Body of pancreas (tissue), 4 donors: ENCODE results near the gene SUGCT. TPM values are rescaled to one million over a fixed set of nuclear protein-coding genes. Genes with fewer than 3 reads are reported as not detected.
A peak's percentile ranks its signal among the peaks of the same experiment; 100 is the strongest.

Experiments used
- ATAC-seq: fragments of 150-250 bp; one replicate; pipeline ENCODE4 v1.9.1; 2016
- DNase-seq, 4 donors: peaks; one replicate each; pipeline ENCODE4 v3.0.0-alpha.2; 2019
- H3K27ac ChIP-seq, 4 donors: fragments of 200-600 bp; sonication (generic); 1 replicate in 3 of 4; 2 replicates in 1 of 4; pipeline versions ENCODE4 v1.5.1 to v1.6.1; 2016 to 2019; ENCODE audit warnings: mild to moderate bottlenecking in 1 of 4, mixed read lengths in 1 of 4, moderate library complexity in 1 of 4
- H3K27me3 ChIP-seq, 2 donors: fragments of 200-600 bp; sonication (generic); one replicate each; pipeline ENCODE4 v1.6.0; 2016; ENCODE audit warnings: mild to moderate bottlenecking in 1 of 2
- H3K36me3 ChIP-seq, 2 donors: fragments of 200-600 bp; sonication (generic); replicated peaks in 1 of 2; 2 replicates each; pipeline ENCODE4 v1.5.1; 2016; ENCODE audit warnings: low read depth in 2 of 2; ENCODE audit not compliant: insufficient read depth in 1 of 2
- H3K4me1 ChIP-seq: fragments of 200-600 bp; sonication (generic); one replicate; pipeline ENCODE4 v1.6.0; 2016
- H3K4me3 ChIP-seq, 2 donors: fragments of 200-600 bp; sonication (generic); 1 replicate in 1 of 2; 2 replicates in 1 of 2; pipeline ENCODE4 v1.5.1; 2016 to 2019
- H3K9me3 ChIP-seq, 3 donors: fragments of 200-600 bp; sonication (generic); 1 replicate in 2 of 3; 2 replicates in 1 of 3; pipeline ENCODE4 v1.5.1; 2016
- POLR2A ChIP-seq, 3 donors: fragments of 450-650 bp; IDR thresholded peaks; one replicate each; pipeline ENCODE4 v1.6.1; 2016; ENCODE audit warnings: antibody characterized with exemption in 3 of 3, mild to moderate bottlenecking in 2 of 3
- WGBS, 2 donors: methylation state at CpG; one replicate each; pipeline ENCODE4 v1.1.5; 2017; 5-methylcytosine and 5-hydroxymethylcytosine counted together
- intact Hi-C: fragments of 100-400 bp; cut with DNase I; formaldehyde crosslinking; loops from one replicate; pipeline ENCODE4 v1.15.1; 2023
- total RNA-seq, 2 donors: library from RNA; depleted of rRNA; stranded (reverse); fragments of >200 nt; gene quantifications; one replicate each; pipeline ENCODE4 v1.1.0, GENCODE V29; 2016
- TF ChIP-seq, protein P1 (sequence below), 7 experiments: fragments of 450-650 bp in 4 of 7; fragments of 200-600 bp in 3 of 7; sonication (generic) in 3 of 7; IDR thresholded peaks; one replicate each; pipeline ENCODE4 v1.5.1; 2016 to 2019; ENCODE audit warnings: antibody characterized with exemption in 7 of 7

The SUGCT gene
- total RNA-seq, 2 donors from 2014 or later, result 0.78 to 1.3 TPM

DNA sequence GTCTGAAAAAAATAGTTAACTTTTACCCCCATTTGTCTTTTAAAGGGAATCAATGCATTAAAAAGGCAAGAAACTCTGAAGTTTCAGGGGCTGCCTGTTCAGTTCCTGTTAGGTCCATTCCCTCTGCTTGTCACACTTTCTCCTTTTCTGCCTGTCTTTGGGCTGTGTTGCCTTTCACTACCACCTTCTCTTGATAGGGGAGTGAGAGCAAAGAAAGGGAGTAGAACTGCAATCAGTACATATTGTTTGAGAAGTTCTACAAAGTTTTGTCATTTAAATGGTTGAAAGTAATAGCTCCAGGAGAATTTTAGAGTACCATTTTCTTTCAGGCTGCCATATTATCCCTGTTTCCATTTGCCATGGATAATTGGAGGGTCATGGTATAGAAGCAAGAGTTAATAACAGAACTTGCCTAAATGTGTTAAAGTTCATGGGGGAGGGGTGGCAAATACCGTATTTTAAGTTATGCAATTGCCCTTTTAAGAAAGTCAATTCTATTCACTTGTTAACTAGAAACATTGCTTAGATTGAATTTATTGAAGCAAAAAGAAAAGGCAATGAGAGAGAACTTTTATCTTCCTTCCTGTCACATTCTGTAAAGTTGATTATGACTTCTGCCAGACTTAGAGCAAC, 39.0 kb upstream of the SUGCT start:
- 0 to 9% methylated on average over 1 of the region's 1 CpG for WGBS, 2 donors
- peaks cover 45% of the 10 kb centered on the region for H3K4me1 ChIP-seq
- H3K36me3 ChIP-seq, result peaks cover 0 to 15% of the 10 kb centered on the region in 2 donors
- TF ChIP-seq POLR2A (IDR thresholded peaks at IDR 0.05), result no peak
- TF ChIP-seq, protein P1, sequence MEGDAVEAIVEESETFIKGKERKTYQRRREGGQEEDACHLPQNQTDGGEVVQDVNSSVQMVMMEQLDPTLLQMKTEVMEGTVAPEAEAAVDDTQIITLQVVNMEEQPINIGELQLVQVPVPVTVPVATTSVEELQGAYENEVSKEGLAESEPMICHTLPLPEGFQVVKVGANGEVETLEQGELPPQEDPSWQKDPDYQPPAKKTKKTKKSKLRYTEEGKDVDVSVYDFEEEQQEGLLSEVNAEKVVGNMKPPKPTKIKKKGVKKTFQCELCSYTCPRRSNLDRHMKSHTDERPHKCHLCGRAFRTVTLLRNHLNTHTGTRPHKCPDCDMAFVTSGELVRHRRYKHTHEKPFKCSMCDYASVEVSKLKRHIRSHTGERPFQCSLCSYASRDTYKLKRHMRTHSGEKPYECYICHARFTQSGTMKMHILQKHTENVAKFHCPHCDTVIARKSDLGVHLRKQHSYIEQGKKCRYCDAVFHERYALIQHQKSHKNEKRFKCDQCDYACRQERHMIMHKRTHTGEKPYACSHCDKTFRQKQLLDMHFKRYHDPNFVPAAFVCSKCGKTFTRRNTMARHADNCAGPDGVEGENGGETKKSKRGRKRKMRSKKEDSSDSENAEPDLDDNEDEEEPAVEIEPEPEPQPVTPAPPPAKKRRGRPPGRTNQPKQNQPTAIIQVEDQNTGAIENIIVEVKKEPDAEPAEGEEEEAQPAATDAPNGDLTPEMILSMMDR (IDR thresholded peaks at IDR 0.05), result no peak
- ATAC-seq (no peak), DNase-seq (no peak)
- no peaks in the 10 kb centered on the region for H3K9me3 ChIP-seq
- H3K27me3 ChIP-seq, result no peaks in the 10 kb centered on the region
- peak overlapping the region in 3 of 4 donors; percentile 5 to 17 (median 10) for H3K27ac ChIP-seq
- intact Hi-C loops, result no loop called here
- no peak overlapping the region for H3K4me3 ChIP-seq

- H3K4me3 ChIP-seq, result no peak overlapping the region
- no peaks in the 10 kb centered on the region for H3K27me3 ChIP-seq
- intact Hi-C loops, result no loop called here
- no peak for DNase-seq
- peaks cover 0 to 13% of the 10 kb centered on the region in 2 donors for H3K36me3 ChIP-seq
- no peaks in the 10 kb centered on the region for H3K9me3 ChIP-seq
- TF ChIP-seq, protein P1 (IDR thresholded peaks at IDR 0.05), result no peak
- TF ChIP-seq POLR2A (IDR thresholded peaks at IDR 0.05), result no peak
- H3K4me1 ChIP-seq, result peaks cover 52% of the 10 kb centered on the region
- peak overlapping the region in 1 of 4 donors; percentile 22 for H3K27ac ChIP-seq
- 27 to 46% methylated on average over 2 of the region's 2 CpGs for WGBS, 2 donors
- no peak for ATAC-seq
These were observed 37.1 kb upstream of the SUGCT start for GRCh38 chr7:40097728-40098127.

GRCh38 chr7:40098810-40099209, 36.0 kb upstream of the SUGCT start:
- H3K4me1 ChIP-seq, result peaks cover 57% of the 10 kb centered on the region
- peaks cover 0 to 7% of the 10 kb centered on the region in 2 donors for H3K36me3 ChIP-seq
- ATAC-seq (no peak), DNase-seq (no peak)
- intact Hi-C loops, result no loop called here
- H3K4me3 ChIP-seq, result no peak overlapping the region
- no peaks in the 10 kb centered on the region for H3K9me3 ChIP-seq
- H3K27me3 ChIP-seq, result no peaks in the 10 kb centered on the region
- peak overlapping the region in 2 of 4 donors; percentile 20 to 22 for H3K27ac ChIP-seq
- no peak for TF ChIP-seq POLR2A (IDR thresholded peaks at IDR 0.05)
- TF ChIP-seq, protein P1 (IDR thresholded peaks at IDR 0.05), result no peak

GRCh38 chr7:40099837-40100236, 35.0 kb upstream of the SUGCT start:
- no peak overlapping the region for H3K27ac ChIP-seq
- H3K4me3 ChIP-seq, result no peak overlapping the region
- H3K4me1 ChIP-seq, result peaks cover 53% of the 10 kb centered on the region
- intact Hi-C loops, result no loop called here
- DNase-seq (no peak), ATAC-seq (no peak)
- H3K27me3 ChIP-seq, result no peaks in the 10 kb centered on the region
- WGBS, 2 donors, result 81 to 88% methylated on average over 4 of the region's 4 CpGs
- H3K9me3 ChIP-seq, result no peaks in the 10 kb centered on the region
- TF ChIP-seq, protein P1 (IDR thresholded peaks at IDR 0.05), result no peak
- no peak for TF ChIP-seq POLR2A (IDR thresholded peaks at IDR 0.05)
- H3K36me3 ChIP-seq, result no peaks in the 10 kb centered on the region

DNA sequence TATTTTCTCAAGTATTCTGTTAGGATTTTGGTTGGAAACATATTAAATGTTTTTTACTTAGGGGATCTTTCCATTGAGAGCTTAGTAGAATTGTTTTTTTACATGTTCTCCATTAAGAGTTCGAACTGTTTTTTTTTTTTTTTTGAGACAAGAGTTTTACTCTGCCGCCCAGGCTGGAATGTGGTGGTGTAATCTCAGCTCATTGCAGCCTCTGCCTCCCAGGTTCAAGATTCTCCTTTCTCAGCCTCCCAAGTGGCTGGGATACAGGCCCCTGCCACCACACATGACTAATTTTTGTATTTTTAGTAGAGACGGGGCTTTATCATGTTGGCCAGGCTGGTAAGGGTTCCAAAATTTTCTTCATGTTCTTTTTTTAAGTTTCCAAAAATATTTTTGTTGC, 33.6 kb upstream of the SUGCT start:
- no peak for DNase-seq
- WGBS, 2 donors, result 56 to 64% methylated on average over 3 of the region's 3 CpGs
- Histone ChIP-seq H3K36me3 (no peaks in the 10 kb centered on the region), H3K27ac (no peak overlapping the region), H3K4me1 (peaks cover 51% of the 10 kb centered on the region), H3K9me3 (no peaks in the 10 kb centered on the region), H3K27me3 (no peaks in the 10 kb centered on the region), H3K4me3 (no peak overlapping the region)
- intact Hi-C loops, result no loop called here
- no peak for ATAC-seq
- TF ChIP-seq, protein P1 (IDR thresholded peaks at IDR 0.05), result no peak
- no peak for TF ChIP-seq POLR2A (IDR thresholded peaks at IDR 0.05)
